NCI-H226 (cell line): Measurements from ENCODE around the gene FIGNL2.
A peak's percentile ranks its signal among the peaks of the same experiment; 100 is the strongest.
"Not testable (repeated sequence)": the region's sequence is repeated elsewhere in the genome, so short reads cannot be mapped to it uniquely, and the experiment has no call there.

Source experiments
- DNase-seq: peaks from one replicate; pipeline ENCODE4 v3.0.0-alpha.2; 2015

The FIGNL2 gene

DNA sequence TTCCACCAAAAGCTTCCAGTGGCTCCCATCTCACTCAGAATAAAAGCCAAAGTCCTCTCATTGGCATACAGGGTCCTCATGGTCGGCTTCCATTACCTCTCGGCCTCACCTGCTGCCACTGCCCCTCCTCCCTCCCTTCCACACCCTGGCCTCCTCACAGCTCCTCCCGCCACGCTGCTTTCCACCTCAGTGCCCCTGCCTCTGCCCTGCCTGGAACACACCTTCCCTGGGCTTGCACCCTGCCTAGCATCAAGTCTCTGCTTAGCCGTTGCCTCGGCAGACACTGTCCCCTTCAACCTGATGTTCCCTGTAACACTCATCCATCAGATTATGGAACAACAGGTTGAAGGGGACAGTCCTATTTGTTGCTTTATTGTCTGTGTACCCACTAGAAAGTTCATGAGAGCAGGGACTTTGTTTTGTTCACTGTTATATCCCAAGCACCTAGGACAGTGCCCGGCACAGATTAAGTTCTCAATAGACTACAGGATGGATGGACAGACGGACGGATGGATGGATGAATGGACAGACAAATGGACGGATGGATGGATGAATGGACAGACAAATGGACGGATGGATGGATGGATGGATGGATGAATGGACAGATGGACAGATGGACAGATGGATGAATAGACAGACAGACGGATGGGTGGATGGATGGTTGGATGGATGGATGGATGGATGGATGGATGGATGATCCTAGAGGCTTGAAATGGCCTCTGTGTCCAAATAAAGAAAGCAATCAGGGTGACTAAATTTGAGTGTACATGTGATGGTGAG, 14.9 kb downstream of the FIGNL2 start:
- no peak for DNase-seq

DNA sequence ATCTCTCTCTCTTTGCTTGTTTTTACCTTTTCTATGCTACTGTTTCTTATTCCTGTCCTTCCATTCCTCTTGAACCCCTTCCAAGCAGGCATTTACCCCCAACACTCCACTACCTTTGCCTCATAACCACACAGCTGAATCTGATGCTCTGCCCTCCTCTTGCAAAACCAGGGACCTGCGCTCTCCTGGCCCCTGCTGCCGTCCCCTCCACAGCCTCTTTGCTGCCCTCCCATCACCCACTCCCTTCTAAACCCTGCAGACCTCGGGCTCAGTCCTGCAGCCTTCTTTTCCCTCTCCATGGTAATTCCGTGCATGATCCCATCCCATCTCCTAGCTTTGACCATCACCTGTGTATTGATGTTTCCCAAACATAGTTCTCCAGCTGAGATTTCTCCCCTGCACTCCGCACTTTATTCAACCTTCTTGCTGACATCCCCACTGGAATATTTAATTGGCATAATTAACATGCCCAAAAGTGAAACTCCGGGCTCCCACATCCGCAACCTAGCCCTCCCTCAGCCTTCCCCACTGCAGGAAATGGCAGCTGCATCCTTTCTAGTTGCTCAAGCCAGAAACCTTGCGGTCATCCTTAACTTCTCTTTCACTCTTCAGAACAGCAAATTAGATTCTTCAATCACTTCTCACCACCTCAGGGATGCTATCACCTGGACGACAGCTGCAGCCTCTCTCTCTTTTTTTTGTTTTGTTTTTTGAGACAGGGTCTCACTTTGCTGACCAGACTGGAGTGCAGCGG, 16.0 kb downstream of the FIGNL2 start:
- DNase-seq, result no peak

DNA sequence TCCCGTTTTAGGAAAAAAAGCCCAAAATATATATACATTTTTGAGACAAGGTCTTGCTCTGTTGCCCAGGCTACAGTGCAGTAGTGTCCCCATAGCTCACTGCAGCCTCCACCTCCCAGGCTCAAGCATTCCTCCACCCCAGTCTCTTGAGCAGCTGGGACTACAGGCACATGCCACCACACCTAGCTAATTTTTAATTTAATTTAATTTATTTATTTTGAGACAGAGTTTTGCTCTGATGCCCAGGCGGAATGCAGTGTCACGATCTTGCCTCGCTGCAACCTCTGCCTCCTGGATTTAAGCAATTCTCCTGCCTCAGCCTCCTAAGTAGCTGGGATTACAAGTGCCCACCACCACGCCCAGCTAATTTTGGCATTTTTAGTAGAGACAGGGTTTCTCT, 16.7 kb downstream of the FIGNL2 start:
- DNase-seq, result not testable (repeated sequence)

DNA sequence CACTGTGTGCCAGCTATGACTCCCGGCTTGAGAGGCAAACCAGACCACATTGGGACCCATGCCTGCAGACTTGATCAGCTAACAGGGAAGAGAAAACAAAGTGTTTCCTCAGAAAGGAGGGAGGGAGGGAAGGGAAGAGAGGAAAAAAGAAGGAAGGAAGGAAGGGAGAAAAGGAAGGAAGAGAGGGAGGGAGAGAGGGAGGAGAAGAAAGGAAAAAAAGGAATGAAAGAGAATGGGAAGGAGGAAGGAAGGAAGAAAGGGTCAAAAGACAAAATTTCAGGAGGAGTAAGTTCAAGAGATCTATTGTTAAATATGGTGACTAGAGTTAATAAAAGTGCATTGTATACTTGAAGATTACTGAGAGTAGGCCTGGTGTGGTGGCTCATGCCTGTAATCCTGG, 18.9 kb downstream of the FIGNL2 start:
- no peak for DNase-seq

GRCh38 chr12:51829011-51829481, 19.5 kb downstream of the FIGNL2 start:
- no peak for DNase-seq

DNA sequence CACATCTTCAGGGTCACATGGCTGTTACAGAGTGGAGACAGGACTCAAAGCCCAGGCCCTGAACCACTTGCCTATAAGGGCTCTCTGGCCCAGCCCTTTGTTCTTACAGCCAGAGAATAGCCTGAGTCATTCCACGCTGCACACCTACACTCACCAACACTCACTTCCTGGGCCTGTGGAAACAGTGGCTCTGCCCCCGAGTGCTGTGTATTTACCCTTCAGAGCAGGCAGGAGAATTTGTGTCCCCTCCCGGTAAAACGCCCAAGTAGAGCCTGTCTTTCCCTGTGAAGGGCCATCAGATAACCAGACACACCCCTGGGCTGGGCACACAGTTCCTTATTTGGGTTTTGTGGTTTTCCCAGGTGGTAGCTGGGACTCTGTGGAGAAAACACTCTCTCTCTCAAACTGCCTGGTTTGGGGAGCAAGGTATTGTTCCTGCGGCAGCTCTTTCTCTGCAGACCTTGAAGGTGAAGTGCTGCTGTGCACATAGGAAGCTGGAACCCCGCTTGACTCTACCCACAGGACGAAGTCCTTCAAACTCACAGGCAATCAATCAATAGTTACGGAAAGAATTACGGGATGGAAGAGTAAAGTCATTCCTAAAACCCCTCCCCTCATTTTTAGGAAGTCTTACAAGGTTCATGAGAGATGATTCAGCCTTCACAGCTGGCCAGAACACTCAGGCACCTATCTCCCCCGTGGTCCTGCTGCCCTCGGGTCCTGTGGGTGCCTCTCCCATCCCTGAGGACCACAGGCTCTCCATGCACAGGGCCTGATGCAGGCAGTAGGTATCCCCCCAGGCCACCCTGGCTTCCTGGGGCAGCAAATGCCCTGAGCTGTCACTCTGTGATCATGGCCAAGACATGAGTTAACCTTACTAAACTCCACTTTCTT, 20.3 kb downstream of the FIGNL2 start:
- DNase-seq, result peak; percentile 72

DNA sequence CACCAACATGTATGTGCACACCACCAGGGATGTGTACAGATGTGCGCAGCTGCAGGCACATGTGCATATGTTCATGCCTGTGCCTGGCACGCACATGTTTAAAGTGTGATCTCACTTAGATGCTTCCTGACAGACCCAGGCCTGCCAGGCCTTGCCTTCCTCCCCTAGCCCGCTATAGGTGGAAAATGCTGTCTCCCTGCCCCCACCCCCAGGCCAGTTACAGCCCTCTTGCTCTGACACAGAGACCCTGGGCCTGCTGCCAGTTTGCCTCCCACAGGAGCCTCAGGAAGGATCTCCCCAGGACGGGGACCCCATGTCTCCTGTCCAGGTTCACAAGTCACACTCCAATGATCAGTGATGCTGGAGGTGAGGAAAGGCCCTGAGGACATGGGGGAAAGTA, 21.6 kb downstream of the FIGNL2 start:
- no peak for DNase-seq

GRCh38 chr12:51825216-51825615, 23.3 kb downstream of the FIGNL2 start:
- no peak for DNase-seq

- DNase-seq, result peak; percentile 63
These were observed 24.5 kb downstream of the FIGNL2 start for GRCh38 chr12:51823875-51824565.

GRCh38 chr12:51822956-51823355, 25.6 kb downstream of the FIGNL2 start:
- no peak for DNase-seq

DNA sequence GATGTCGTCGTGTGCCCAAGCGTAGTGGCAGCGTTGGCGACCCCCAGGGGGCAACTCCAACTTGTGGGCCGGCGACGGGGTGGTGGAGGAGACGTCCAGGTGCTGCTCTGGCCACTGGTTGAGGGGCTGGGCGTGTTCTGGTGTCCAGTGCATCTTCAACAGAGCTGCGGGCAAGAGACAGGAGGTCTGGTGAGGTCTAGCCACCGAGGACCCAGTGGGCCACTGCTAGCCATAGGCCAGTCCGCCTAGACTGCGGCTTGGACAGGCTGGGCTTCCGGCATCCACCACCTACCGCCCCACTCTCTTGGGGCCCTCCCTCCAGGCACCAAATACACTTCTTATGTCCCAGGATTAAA, 26.3 kb downstream of the FIGNL2 start:
- no peak for DNase-seq

- no peak for DNase-seq
These were observed 26.9 kb downstream of the FIGNL2 start for GRCh38 chr12:51821440-51822260.

DNA sequence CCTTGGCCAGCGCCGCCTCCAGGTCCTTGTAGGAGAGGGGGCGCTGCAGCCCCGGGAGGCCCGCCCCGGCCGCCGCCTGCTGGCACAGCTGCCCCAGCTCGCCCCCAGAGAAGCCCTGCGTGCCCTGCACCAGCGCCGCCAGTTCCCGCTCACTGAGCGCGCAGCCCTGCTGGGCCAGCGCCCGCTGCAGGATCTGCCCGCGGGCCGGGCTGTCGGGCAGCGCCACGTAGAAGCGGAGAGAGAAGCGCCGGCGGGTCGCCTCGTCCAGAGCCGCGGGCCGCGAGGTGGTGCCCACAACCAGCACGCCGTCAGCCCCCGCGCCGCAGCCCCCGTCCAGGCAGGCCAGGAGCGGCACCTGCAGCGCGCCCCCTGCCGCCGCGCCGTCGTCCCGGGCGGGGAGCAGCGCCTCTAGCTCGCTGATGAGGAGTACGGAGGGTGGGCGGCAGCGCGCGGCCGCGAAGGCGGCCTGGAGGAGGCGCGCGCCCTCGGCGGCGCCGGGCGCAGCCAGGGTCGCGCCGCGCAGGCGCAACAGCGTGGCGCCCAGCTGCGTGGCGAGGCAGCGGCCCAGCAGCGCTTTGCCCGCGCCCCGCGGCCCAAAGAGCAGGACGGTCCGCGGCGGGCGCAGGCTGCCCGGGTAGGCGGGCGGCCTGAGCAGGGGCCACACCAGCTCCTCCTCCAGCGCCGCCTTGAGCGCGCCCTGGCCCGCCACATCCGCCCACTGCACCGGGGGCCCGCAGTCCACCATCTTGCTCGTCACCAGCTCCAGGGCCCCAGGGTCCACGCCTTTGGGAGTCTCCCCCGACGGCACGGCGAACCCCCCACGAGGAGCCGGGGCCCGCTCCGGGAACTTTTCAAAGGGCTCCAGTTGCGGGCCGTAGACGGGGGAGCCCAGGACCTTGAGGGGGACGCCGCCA, 27.7 kb downstream of the FIGNL2 start:
- peak; percentile 68 for DNase-seq

DNA sequence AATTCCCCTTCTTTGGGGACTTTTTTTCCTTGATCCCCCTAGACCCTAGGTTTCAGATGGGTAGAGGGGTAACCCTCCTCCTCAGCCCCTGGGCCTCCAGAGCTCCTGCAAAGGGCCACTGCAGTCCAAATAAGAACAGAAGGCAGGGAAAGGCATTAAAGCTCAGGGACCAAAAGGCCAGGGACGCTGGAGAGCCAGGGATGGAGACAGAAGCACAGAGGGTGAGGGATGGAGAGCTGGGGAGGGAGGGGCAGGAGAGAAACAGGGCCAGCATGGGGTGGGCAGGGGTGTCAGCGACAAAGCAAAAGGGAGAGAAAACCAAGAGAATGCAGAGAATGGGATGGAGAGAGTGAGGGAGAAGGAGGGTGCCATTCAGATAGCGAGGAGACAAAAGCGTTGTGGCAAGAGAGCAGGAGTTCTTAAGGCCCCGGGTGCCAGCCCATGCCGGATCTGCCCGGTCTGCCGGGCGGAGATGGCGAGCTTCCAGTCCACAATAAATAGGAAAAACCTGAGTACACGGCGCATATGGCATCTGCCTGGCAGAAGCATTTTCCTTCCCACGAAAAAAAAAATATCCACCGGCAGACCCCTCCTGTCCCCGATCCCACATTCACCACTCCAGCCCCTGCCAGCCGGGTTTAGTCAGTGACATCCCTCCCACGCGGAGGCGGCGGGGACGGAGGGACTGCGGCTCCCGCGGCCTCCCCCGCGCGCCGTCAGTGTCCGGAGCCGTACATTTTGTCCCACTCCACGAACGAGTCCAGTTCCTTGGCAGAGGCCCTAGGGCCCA, 28.6 kb downstream of the FIGNL2 start:
- no peak for DNase-seq

DNA sequence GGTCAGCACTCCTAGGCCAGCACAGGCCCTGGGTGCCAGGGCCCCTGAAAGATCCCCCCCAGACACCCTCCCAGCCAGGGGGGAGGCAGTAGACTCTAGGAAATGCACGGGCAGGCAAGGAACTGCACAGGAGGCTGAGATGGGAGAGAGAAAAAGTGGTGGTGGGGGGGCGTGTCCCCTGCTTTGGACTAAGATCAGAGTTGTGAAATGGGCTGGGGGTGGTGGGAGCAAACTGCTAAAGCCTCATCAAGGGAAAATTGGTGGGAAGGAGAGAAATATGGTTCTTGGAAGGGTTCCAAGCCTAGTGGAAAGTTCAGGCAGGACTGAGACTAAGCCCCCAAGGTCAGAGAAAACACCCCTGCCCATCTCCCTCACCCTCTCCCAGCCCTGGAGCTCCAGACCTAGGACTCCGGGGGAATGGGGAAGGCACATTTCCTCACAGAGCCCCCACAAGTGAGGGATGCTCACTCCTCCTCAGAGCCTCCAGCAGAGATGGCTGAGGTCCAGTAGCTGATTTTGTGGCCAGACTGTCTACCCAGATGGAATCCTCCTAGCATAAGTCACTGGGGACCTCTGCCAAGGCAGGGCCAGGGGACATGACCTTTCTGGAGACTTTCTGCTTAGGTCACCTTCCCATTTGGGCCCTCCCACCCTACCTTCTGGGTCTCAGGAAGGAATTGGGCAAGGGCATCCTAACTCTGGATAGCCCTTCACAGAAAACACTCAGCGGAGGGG, 29.8 kb downstream of the FIGNL2 start:
- DNase-seq, result peak; percentile 72

DNA sequence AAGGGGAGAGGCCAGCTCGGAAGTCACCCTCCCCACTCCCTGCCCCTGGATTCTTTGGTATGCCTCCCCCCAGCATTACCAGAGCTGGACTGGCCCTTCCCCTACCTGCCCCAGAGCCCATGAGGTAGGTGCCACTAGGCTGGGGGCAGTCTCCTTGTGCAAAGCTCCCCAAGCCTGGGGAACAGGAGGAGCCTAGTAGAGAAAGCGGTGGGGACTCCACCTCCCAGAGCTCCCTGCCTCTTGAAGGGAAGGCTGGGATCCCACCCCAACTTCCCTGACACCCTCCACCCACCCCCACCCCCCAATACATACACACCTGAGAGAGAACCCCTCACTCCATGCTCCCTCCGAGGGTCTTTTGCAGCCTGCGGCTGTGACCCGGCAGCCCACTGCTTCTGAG, 30.4 kb downstream of the FIGNL2 start:
- no peak for DNase-seq

- no peak for DNase-seq
These were observed 31.2 kb downstream of the FIGNL2 start for GRCh38 chr12:51817027-51817953.

- DNase-seq, result no peak
These were observed 32.9 kb downstream of the FIGNL2 start for GRCh38 chr12:51815571-51815970.
